Suppressor macrophage treated with lipopolysaccharide for 1 hour (primary cell): ENCODE data around the gene COX18.

Experiments
- DNase-seq, 3 donors: peaks; one replicate each; pipeline ENCODE4 v3.0.0-alpha.2; 2020 to 2022

The COX18 gene

GRCh38 chr4:73051625-73052024 is 17.9 kb downstream of the COX18 start:
- DNase-seq, result no peak

- no peak for DNase-seq
Measured at GRCh38 chr4:73045879-73046278, 23.6 kb downstream of the COX18 start.

- no peak for DNase-seq
Measured at GRCh38 chr4:73037057-73037456, 32.5 kb downstream of the COX18 start.

GRCh38 chr4:73036123-73036522 is 33.4 kb downstream of the COX18 start:
- DNase-seq, result no peak

- no peak for DNase-seq
Measured at GRCh38 chr4:73034896-73035295, 34.6 kb downstream of the COX18 start.

- DNase-seq, result peak in 2 of 3 donors; percentile 26
Measured at GRCh38 chr4:73028621-73029020, 40.9 kb downstream of the COX18 start.

GRCh38 chr4:73021634-73022033 is 47.9 kb downstream of the COX18 start:
- peak in 1 of 3 donors; percentile 4 for DNase-seq

- DNase-seq, result peak; percentile 53 to 71 (median 68)
Measured at GRCh38 chr4:73019462-73020047, 50.0 kb downstream of the COX18 start.

GRCh38 chr4:73018595-73018994 is 50.9 kb downstream of the COX18 start:
- DNase-seq, result no peak

- no peak for DNase-seq
Measured at GRCh38 chr4:73013310-73013709, 56.2 kb downstream of the COX18 start.

GRCh38 chr4:73012673-73013072 is 56.8 kb downstream of the COX18 start:
- DNase-seq, result no peak

GRCh38 chr4:73011629-73011985 is 57.9 kb downstream of the COX18 start:
- DNase-seq, result no peak

GRCh38 chr4:73010789-73011628 is 58.5 kb downstream of the COX18 start:
- no peak for DNase-seq

GRCh38 chr4:73007526-73008100 is 61.9 kb downstream of the COX18 start:
- no peak for DNase-seq

GRCh38 chr4:73006286-73006990 is 63.1 kb downstream of the COX18 start:
- no peak for DNase-seq

- no peak for DNase-seq
Measured at GRCh38 chr4:73005514-73005913, 64.0 kb downstream of the COX18 start.
